Measurements from ENCODE around the gene ROBO1. TPM values are rescaled to one million over a fixed set of nuclear protein-coding genes. Genes with fewer than 3 reads are reported as not detected.

The ROBO1 gene
- total and polyA plus RNA-seq, 2 donors (not counting 1 experiment from before 2014, with no cell fraction given), result 0.27 to 3.2 TPM

- no peaks in the 10 kb centered on the region for H3K36me3 ChIP-seq (replicated peaks in 1 of 2; ENCODE audit: control extremely low read depth in 1 of 2, control insufficient read depth in 1 of 2, extremely low read depth in 1 of 2, insufficient read depth in 2 of 2, low read length in 1 of 2)
- H3K9ac ChIP-seq (ENCODE audit: low read length), result no peak overlapping the region
- H3K27me3 ChIP-seq (replicated peaks in 1 of 4; ENCODE audit: control extremely low read depth in 1 of 4, control insufficient read depth in 3 of 4, insufficient read depth in 4 of 4, low read length in 3 of 4), result no peaks in the 10 kb centered on the region
- TF ChIP-seq CTCF (IDR thresholded peaks at IDR 0.05) (peak; percentile 63), EZH2 (IDR thresholded peaks at IDR 0.05; ENCODE audit: borderline replicate concordance, insufficient read depth, low read depth, low read length, poor library complexity, severe bottlenecking) (no peak)
- H3K27ac ChIP-seq (ENCODE audit: low read length in 2 of 2), result no peak overlapping the region
- H3K27ac Mint-ChIP-seq, result no peak overlapping the region
- H3K27me3 Mint-ChIP-seq, result no peaks in the 10 kb centered on the region
- no CpG with 5 or more reads among the region's 7 CpGs for WGBS (ENCODE audit: insufficient coverage)
- H3K9me3 ChIP-seq (ENCODE audit: control extremely low read depth in 1 of 3, control insufficient read depth in 2 of 3, insufficient read depth in 1 of 3, low read length in 2 of 3), result peaks cover 0 to 10% (median 0%) of the 10 kb centered on the region in 3 donors
- no peak overlapping the region for H3K4me2 ChIP-seq (replicated peaks; ENCODE audit: low read depth, low read length, poor library complexity, severe bottlenecking)
- H3K4me3 ChIP-seq (ENCODE audit: control extremely low read depth in 1 of 5, extremely low read depth in 1 of 5, insufficient read depth in 1 of 5, low read depth in 2 of 5, low read length in 4 of 5), result no peak overlapping the region
- ChIA-PET CTCF (no interaction called here), POLR2A (no interaction called here)
- no peaks in the 10 kb centered on the region for H3K4me1 ChIP-seq (ENCODE audit: control insufficient read depth in 2 of 2, insufficient read depth in 2 of 2, low read length in 2 of 2)
- H2AFZ ChIP-seq (ENCODE audit: insufficient read depth, low read depth, low read length, poor library complexity, severe bottlenecking), result no peak overlapping the region
- no peaks in the 10 kb centered on the region for H3K9me3 Mint-ChIP-seq (ENCODE audit: insufficient read depth)
- H3K79me2 ChIP-seq (ENCODE audit: control insufficient read depth, insufficient read depth, low read length), result no peaks in the 10 kb centered on the region
- no peak overlapping the region for H3K4me3 Mint-ChIP-seq
- intact Hi-C loops (cut with micrococcal nuclease), result no loop called here
- DNase-seq, result no peak
- no peak for ATAC-seq (ENCODE audit: low read depth)
- H4K20me1 ChIP-seq (ENCODE audit: control insufficient read depth, insufficient read depth, low read length, poor library complexity, severe bottlenecking), result no peaks in the 10 kb centered on the region
- H3K4me1 Mint-ChIP-seq, result no peaks in the 10 kb centered on the region
These were observed 270.2 kb downstream of the ROBO1 start for GRCh38 chr3:79497447-79498111.

GRCh38 chr3:79491029-79491641, 276.7 kb downstream of the ROBO1 start:
- no peaks in the 10 kb centered on the region for H3K36me3 ChIP-seq (replicated peaks in 1 of 2; ENCODE audit: control extremely low read depth in 1 of 2, control insufficient read depth in 1 of 2, extremely low read depth in 1 of 2, insufficient read depth in 2 of 2, low read length in 1 of 2)
- H3K27me3 ChIP-seq (replicated peaks in 1 of 4; ENCODE audit: control extremely low read depth in 1 of 4, control insufficient read depth in 3 of 4, insufficient read depth in 4 of 4, low read length in 3 of 4), result no peaks in the 10 kb centered on the region
- POLR2A ChIA-PET, result no interaction called here
- Mint-ChIP-seq H3K27me3 (no peaks in the 10 kb centered on the region), H3K4me3 (no peak overlapping the region), H3K9me3 (ENCODE audit: insufficient read depth) (no peaks in the 10 kb centered on the region), H3K4me1 (no peaks in the 10 kb centered on the region), H3K27ac (no peak overlapping the region)
- no peak overlapping the region for H3K4me2 ChIP-seq (replicated peaks; ENCODE audit: low read depth, low read length, poor library complexity, severe bottlenecking)
- intact Hi-C loops (cut with micrococcal nuclease), result no loop called here
- DNase-seq, result no peak
- no peaks in the 10 kb centered on the region for H3K4me1 ChIP-seq (ENCODE audit: control insufficient read depth in 2 of 2, insufficient read depth in 2 of 2, low read length in 2 of 2)
- H3K9me3 ChIP-seq (ENCODE audit: control extremely low read depth in 1 of 3, control insufficient read depth in 2 of 3, insufficient read depth in 1 of 3, low read length in 2 of 3), result no peaks in the 10 kb centered on the region
- H3K9ac ChIP-seq (ENCODE audit: low read length), result no peak overlapping the region
- 33% methylated on average over 2 of the region's 4 CpGs for WGBS (ENCODE audit: insufficient coverage)
- CTCF ChIA-PET, result no interaction called here
- ATAC-seq (ENCODE audit: low read depth), result no peak
- H3K4me3 ChIP-seq (ENCODE audit: control extremely low read depth in 1 of 5, extremely low read depth in 1 of 5, insufficient read depth in 1 of 5, low read depth in 2 of 5, low read length in 4 of 5), result no peak overlapping the region
- TF ChIP-seq CTCF (IDR thresholded peaks at IDR 0.05), result no peak
- no peak for TF ChIP-seq EZH2 (IDR thresholded peaks at IDR 0.05; ENCODE audit: borderline replicate concordance, insufficient read depth, low read depth, low read length, poor library complexity, severe bottlenecking)
- no peak overlapping the region for H2AFZ ChIP-seq (ENCODE audit: insufficient read depth, low read depth, low read length, poor library complexity, severe bottlenecking)
- H4K20me1 ChIP-seq (ENCODE audit: control insufficient read depth, insufficient read depth, low read length, poor library complexity, severe bottlenecking), result no peaks in the 10 kb centered on the region
- H3K79me2 ChIP-seq (ENCODE audit: control insufficient read depth, insufficient read depth, low read length), result no peaks in the 10 kb centered on the region
- H3K27ac ChIP-seq (ENCODE audit: low read length in 2 of 2), result no peak overlapping the region

Data from B cell (primary cell).